ENCODE data around the gene SETDB1. TPM values are rescaled to one million over a fixed set of nuclear protein-coding genes. Genes with fewer than 3 reads are reported as not detected.
"Not testable (repeated sequence)": the region's sequence is repeated elsewhere in the genome, so short reads cannot be mapped to it uniquely, and the experiment has no call there.

Gene SETDB1
- total and polyA plus RNA-seq, 8 donors, result 33.1 to 96.6 (median 90.0) TPM

DNA sequence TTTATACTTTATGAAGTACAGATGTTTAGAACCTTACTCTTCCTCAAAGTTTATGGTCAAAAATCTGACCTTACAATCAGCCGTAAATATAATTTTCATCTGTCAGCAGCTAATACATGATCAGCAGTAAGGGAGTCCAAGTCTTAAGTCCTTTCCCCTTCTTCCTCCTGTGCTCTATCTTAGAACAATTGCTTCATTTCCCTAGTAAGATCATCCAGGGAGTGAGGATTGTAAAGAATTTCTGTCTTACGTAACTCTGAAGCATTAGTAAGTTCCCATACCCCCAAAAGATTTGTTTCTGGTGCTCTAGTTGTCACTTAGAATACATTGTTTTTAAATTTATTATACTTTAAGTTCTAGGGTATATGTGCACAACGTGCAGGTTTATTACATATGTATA, 2.1 kb downstream of the SETDB1 start:
- intact Hi-C loops (cut with DNase I), result no loop called here

DNA sequence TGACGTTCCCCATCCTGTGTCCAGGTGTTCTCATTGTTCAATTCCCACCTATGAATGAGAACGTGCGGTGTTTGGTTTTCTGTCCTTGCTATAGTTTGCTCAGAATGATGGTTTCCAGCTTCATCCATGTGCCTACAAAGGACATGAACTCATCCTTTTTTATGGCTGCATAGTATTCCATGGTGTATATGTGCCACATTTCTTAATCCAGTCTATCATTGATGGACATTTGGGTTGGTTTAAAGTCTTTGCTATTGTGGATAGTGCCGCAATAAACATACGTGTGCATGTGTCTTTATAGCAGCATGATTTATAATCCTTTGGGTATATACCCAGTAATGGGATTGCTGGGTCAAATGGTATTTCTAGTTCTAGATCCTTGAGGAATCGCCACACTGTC, 2.6 kb downstream of the SETDB1 start:
- DNase-seq; H3K27ac ChIP-seq; intact Hi-C loops (cut with DNase I); ATAC-seq; H3K27me3 ChIP-seq; H3K4me3 ChIP-seq: not testable (repeated sequence)
- Histone ChIP-seq H3K9me3 (peaks cover 0 to 12% of the 10 kb centered on the region in 2 donors), H3K36me3 (peaks cover 0 to 62% of the 10 kb centered on the region in 2 donors), H3K4me1 (peaks cover 0 to 16% of the 10 kb centered on the region in 2 donors)

More for the DNA sequence above, 2.1 kb downstream of the SETDB1 start:
- ATAC-seq (no peak), DNase-seq (no peak)
- Histone ChIP-seq H3K27me3 (no peaks in the 10 kb centered on the region), H3K4me3 (no peak overlapping the region), H3K36me3 (peaks cover 0 to 57% of the 10 kb centered on the region in 2 donors), H3K27ac (no peak overlapping the region), H3K9me3 (peaks cover 0 to 12% of the 10 kb centered on the region in 2 donors), H3K4me1 (peaks cover 0 to 16% of the 10 kb centered on the region in 2 donors)
- TF ChIP-seq, protein P1, sequence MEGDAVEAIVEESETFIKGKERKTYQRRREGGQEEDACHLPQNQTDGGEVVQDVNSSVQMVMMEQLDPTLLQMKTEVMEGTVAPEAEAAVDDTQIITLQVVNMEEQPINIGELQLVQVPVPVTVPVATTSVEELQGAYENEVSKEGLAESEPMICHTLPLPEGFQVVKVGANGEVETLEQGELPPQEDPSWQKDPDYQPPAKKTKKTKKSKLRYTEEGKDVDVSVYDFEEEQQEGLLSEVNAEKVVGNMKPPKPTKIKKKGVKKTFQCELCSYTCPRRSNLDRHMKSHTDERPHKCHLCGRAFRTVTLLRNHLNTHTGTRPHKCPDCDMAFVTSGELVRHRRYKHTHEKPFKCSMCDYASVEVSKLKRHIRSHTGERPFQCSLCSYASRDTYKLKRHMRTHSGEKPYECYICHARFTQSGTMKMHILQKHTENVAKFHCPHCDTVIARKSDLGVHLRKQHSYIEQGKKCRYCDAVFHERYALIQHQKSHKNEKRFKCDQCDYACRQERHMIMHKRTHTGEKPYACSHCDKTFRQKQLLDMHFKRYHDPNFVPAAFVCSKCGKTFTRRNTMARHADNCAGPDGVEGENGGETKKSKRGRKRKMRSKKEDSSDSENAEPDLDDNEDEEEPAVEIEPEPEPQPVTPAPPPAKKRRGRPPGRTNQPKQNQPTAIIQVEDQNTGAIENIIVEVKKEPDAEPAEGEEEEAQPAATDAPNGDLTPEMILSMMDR (IDR thresholded peaks at IDR 0.05), result no peak

DNA sequence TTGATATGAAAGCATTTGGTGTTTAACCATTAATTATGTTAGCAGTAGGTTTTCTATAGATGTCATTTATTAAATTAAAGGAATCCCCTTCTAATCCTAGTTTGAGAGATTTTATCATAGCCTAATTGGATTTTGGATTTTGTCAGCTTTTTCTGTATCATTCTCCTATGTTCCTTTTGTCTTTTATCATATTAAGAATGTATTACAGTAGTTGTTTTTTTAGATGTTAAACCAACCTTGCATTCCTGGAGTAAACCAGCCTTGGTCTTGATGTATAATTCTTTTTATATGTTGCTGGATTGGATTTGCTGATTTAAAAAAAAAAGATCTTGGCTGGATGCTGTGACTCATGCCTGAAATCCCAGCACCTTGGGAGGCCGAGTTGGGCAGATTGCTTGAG, 5.6 kb downstream of the SETDB1 start:
- ATAC-seq, result no peak
- H3K4me3 ChIP-seq, result no peak overlapping the region
- intact Hi-C loops (cut with DNase I), result no loop called here
- peaks cover 0 to 90% of the 10 kb centered on the region in 2 donors for H3K36me3 ChIP-seq
- TF ChIP-seq, protein P1 (IDR thresholded peaks at IDR 0.05), result no peak
- peak in 1 of 4 donors; percentile 5 for DNase-seq
- no peaks in the 10 kb centered on the region for H3K27me3 ChIP-seq
- H3K27ac ChIP-seq, result no peak overlapping the region
- peaks cover 0 to 20% of the 10 kb centered on the region in 2 donors for H3K4me1 ChIP-seq
- peaks cover 0 to 12% of the 10 kb centered on the region in 2 donors for H3K9me3 ChIP-seq

DNA sequence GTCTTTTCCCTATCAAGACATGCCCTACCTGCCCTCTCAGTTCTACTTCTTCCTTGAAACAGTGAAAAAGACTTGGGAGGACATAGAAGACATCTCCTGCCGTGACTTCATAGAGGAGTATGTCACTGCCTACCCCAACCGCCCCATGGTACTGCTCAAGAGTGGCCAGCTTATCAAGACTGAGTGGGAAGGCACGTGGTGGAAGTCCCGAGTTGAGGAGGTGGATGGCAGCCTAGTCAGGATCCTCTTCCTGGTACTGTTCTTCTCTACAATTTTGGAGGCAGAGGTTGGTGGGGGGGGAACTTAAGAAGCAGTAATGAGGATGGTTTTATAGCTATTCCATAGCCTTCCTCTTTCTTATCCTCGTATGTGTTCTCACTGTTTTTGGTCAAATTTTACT, 18.7 kb downstream of the SETDB1 start:
- Histone ChIP-seq H3K27me3 (no peaks in the 10 kb centered on the region), H3K4me3 (no peak overlapping the region), H3K27ac (no peak overlapping the region), H3K9me3 (no peaks in the 10 kb centered on the region), H3K4me1 (no peaks in the 10 kb centered on the region), H3K36me3 (peaks cover 0 to 100% of the 10 kb centered on the region in 2 donors)
- ATAC-seq (no peak), DNase-seq (no peak)
- TF ChIP-seq, protein P1 (IDR thresholded peaks at IDR 0.05), result no peak
- intact Hi-C loops (cut with DNase I), result no loop called here

DNA sequence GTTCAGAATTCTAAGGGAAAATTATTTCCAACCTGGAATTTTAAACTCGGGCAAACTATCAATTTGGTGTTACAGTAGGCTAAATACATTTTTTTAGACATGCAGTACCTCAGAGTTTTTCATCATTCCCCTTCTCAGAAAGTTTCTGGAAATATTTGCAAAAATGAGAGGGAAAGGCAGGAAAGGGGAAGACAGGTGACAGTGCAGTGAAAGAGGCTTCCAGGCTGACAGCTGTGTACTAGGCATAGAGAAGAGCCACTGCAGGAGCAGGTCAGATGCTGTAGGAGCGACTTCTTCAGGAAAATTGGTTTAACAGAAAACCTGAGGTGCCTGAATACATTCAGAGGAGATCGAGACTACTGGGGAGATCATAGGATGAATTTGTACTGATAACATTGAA, 28.5 kb downstream of the SETDB1 start:
- no peak for DNase-seq
- peaks cover 0 to 100% of the 10 kb centered on the region in 2 donors for H3K36me3 ChIP-seq
- intact Hi-C loops (cut with DNase I), result no loop called here
- no peaks in the 10 kb centered on the region for H3K4me1 ChIP-seq
- H3K27ac ChIP-seq, result no peak overlapping the region
- TF ChIP-seq, protein P1 (IDR thresholded peaks at IDR 0.05), result no peak
- H3K9me3 ChIP-seq, result no peaks in the 10 kb centered on the region
- no peak for ATAC-seq
- no peak overlapping the region for H3K4me3 ChIP-seq
- no peaks in the 10 kb centered on the region for H3K27me3 ChIP-seq

DNA sequence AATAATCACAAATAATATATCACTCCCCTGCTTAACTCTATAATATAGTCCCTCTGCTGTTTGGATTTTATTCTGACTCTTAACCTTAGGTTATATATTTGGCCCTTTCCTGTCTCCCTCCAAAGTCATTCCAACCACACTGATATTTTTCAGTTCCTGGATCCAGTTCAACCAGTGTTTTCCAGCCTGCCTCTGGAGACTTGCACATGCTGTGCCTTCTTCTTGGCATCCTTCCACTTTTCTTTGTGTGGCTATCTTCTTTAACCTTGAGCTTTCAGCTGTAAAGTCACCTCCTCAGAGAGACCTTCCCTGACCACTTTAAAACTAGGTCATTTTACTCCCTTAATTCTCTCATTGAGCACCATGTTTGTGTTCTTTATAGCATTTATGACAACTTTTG, 29.1 kb downstream of the SETDB1 start:
- Histone ChIP-seq H3K4me1 (no peaks in the 10 kb centered on the region), H3K36me3 (peaks cover 0 to 100% of the 10 kb centered on the region in 2 donors), H3K27me3 (no peaks in the 10 kb centered on the region), H3K4me3 (no peak overlapping the region), H3K9me3 (no peaks in the 10 kb centered on the region), H3K27ac (no peak overlapping the region)
- DNase-seq (no peak), ATAC-seq (no peak)
- TF ChIP-seq, protein P1 (IDR thresholded peaks at IDR 0.05), result no peak
- intact Hi-C loops (cut with DNase I), result no loop called here

Data from left lung (tissue), 10 donors.